ENCODE data around the gene GYS1. TPM values are rescaled to one million over a fixed set of nuclear protein-coding genes. Genes with fewer than 3 reads are reported as not detected.
A peak's percentile ranks its signal among the peaks of the same experiment; 100 is the strongest.

Gene GYS1
- total RNA-seq, 1 donor = 44.5 TPM

DNA sequence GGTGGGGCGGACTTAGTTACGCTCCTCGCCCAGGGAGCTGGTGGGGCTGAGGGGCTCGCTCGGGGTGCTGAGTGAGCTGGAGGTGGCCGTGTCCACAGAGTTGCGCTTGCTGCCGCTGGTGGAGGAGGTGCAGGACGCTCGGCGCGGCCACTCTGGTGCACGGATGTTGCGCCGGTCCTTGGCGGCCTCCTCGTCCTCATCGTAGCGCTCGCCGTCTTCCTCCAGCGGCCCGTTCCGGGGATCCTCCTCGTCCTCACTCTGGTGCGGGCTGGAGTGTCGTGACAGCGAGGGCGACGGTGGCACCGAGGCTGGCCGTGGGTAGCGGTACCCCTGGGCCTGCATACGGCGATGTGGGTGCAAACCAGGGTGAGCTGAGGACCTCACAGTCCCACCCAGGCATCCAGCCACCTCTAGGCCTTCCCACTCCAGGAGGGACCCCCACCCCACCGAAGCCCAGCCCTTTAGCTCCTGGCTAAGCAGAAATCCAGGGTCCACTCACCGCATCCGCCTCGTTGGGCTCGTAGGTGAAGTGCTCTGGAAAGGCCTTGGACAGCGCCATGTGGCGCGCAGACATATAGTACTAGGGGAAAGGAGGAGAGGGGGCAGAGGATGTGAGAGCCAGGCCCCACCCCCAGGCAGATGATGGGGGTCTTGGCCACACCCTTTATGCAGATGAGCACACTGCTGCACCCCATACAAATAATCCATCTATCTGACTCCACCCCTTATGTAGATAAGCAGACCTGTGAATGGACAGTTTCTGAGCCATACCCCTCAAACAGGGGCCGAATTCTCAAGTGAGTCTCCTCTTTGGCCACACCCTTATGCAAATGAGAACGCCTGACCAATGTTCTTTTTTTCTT is 23.6 kb downstream of the GYS1 start:
- H4K20me1 ChIP-seq (ENCODE audit: insufficient read depth, low read length) = peaks cover 29% of the 10 kb centered on the region
- peaks cover 22% of the 10 kb centered on the region for H3K4me1 ChIP-seq (ENCODE audit: insufficient read depth, low read length)
- H2AFZ ChIP-seq (ENCODE audit: low read length) = no peak overlapping the region
- TF ChIP-seq, protein P1, sequence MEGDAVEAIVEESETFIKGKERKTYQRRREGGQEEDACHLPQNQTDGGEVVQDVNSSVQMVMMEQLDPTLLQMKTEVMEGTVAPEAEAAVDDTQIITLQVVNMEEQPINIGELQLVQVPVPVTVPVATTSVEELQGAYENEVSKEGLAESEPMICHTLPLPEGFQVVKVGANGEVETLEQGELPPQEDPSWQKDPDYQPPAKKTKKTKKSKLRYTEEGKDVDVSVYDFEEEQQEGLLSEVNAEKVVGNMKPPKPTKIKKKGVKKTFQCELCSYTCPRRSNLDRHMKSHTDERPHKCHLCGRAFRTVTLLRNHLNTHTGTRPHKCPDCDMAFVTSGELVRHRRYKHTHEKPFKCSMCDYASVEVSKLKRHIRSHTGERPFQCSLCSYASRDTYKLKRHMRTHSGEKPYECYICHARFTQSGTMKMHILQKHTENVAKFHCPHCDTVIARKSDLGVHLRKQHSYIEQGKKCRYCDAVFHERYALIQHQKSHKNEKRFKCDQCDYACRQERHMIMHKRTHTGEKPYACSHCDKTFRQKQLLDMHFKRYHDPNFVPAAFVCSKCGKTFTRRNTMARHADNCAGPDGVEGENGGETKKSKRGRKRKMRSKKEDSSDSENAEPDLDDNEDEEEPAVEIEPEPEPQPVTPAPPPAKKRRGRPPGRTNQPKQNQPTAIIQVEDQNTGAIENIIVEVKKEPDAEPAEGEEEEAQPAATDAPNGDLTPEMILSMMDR (IDR thresholded peaks at IDR 0.05; ENCODE audit: extremely low read depth, low read depth, low read length) = no peak
- no peaks in the 10 kb centered on the region for H3K27me3 ChIP-seq (ENCODE audit: insufficient read depth, low read length)
- no peak overlapping the region for H3K4me2 ChIP-seq (ENCODE audit: insufficient read depth, low read length)
- DNase-seq (ENCODE audit: insufficient read length, low spot score, missing footprints) = peak; percentile 37
- no peaks in the 10 kb centered on the region for H3K9me3 ChIP-seq (ENCODE audit: low read depth, low read length)
- H3K36me3 ChIP-seq (ENCODE audit: insufficient read depth, low read length) = peaks cover 33% of the 10 kb centered on the region
- peaks cover 19% of the 10 kb centered on the region for H3K79me2 ChIP-seq (ENCODE audit: insufficient read depth, low read length)
- no peak overlapping the region for H3K4me3 ChIP-seq (ENCODE audit: insufficient read depth, low read length)
- no peak overlapping the region for H3K27ac ChIP-seq (ENCODE audit: low read depth, low read length)

DNA sequence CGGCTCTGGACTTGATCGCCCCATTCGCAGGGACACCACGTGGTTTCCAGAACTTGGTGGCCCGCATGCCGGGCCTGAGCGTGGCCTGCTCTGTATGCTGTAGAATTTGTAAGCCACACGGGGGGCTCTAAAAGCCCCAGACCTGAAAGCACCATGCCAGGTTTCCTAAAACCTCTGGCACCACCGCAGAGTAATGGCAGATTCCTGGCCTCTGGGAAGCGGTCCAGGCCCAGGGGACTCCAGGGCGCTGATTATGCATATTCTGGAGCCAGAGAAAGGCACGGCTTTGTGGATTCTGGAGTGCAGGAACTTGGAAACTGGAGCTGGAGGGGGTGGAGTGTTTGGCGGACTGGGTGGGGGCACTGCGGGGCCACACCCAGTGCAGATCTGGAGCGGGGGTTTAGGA is 24.3 kb downstream of the GYS1 start:
- Histone ChIP-seq H3K79me2 (ENCODE audit: insufficient read depth, low read length) (peaks cover 19% of the 10 kb centered on the region), H4K20me1 (ENCODE audit: insufficient read depth, low read length) (peaks cover 29% of the 10 kb centered on the region), H3K36me3 (ENCODE audit: insufficient read depth, low read length) (peaks cover 26% of the 10 kb centered on the region), H3K4me1 (ENCODE audit: insufficient read depth, low read length) (peaks cover 29% of the 10 kb centered on the region), H3K9me3 (ENCODE audit: low read depth, low read length) (no peaks in the 10 kb centered on the region), H3K27ac (ENCODE audit: low read depth, low read length) (no peak overlapping the region), H3K4me2 (ENCODE audit: insufficient read depth, low read length) (no peak overlapping the region), H2AFZ (ENCODE audit: low read length) (no peak overlapping the region), H3K4me3 (ENCODE audit: insufficient read depth, low read length) (no peak overlapping the region), H3K27me3 (ENCODE audit: insufficient read depth, low read length) (no peaks in the 10 kb centered on the region)
- DNase-seq (ENCODE audit: insufficient read length, low spot score, missing footprints) = peak; percentile 46
- TF ChIP-seq, protein P1 (IDR thresholded peaks at IDR 0.05; ENCODE audit: extremely low read depth, low read depth, low read length) = no peak

DNA sequence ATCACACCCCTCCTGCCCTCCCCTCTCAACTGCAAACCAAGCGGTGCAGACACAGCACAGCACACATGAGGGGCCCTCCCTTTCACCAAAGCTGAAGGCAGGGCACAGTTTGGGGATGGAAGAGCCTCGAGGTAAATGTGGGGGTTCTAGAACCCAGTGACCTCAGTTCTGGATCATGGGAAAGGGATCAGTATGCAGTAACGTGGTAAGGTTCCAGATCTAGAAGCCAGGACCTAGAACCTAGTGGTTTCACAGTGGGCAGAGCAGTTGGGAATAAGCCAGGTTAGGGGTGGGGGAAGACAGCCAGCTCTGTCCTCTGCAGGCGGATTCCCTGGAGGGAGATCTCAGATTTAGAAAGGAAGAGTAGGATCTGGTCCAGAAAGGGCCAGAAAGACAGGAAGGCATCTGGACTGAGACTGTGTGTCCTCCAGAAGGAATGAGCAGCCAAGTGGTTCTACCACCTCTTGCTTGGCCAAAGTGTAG is 24.9 kb downstream of the GYS1 start:
- Histone ChIP-seq H3K27me3 (ENCODE audit: insufficient read depth, low read length) (no peaks in the 10 kb centered on the region), H4K20me1 (ENCODE audit: insufficient read depth, low read length) (peaks cover 29% of the 10 kb centered on the region), H3K4me2 (ENCODE audit: insufficient read depth, low read length) (no peak overlapping the region), H2AFZ (ENCODE audit: low read length) (no peak overlapping the region), H3K9me3 (ENCODE audit: low read depth, low read length) (no peaks in the 10 kb centered on the region), H3K4me3 (ENCODE audit: insufficient read depth, low read length) (no peak overlapping the region), H3K4me1 (ENCODE audit: insufficient read depth, low read length) (peaks cover 35% of the 10 kb centered on the region), H3K79me2 (ENCODE audit: insufficient read depth, low read length) (peaks cover 19% of the 10 kb centered on the region), H3K27ac (ENCODE audit: low read depth, low read length) (peak overlapping the region; percentile 36), H3K36me3 (ENCODE audit: insufficient read depth, low read length) (peaks cover 24% of the 10 kb centered on the region)
- TF ChIP-seq, protein P1 (IDR thresholded peaks at IDR 0.05; ENCODE audit: extremely low read depth, low read depth, low read length) = no peak
- peak; percentile 41 for DNase-seq (ENCODE audit: insufficient read length, low spot score, missing footprints)
